Activated CD4-positive, CD25-positive, alpha-beta regulatory T cell treated with anti-CD3 and anti-CD28 coated beads, Interleukin-2, amount 50 U/mL, for 16 hours (primary cell): ENCODE data around the gene RNPS1.
"Not testable (repeated sequence)": the region's sequence is repeated elsewhere in the genome, so short reads cannot be mapped to it uniquely, and the experiment has no call there.

Source experiments
- DNase-seq: peaks from one replicate; pipeline ENCODE4 v3.0.0-alpha.2; 2020; ENCODE audit warnings: low read depth, low spot score

Gene RNPS1

GRCh38 chr16:2282866-2283555 lies 15.1 kb upstream of the RNPS1 start:
- DNase-seq, result no peak

GRCh38 chr16:2282262-2282661 lies 14.3 kb upstream of the RNPS1 start:
- DNase-seq, result no peak

GRCh38 chr16:2280981-2281542 lies 13.1 kb upstream of the RNPS1 start:
- DNase-seq, result no peak

GRCh38 chr16:2280461-2280860 lies 12.5 kb upstream of the RNPS1 start:
- DNase-seq, result no peak

- DNase-seq, result no peak
These were observed 11.3 kb upstream of the RNPS1 start for GRCh38 chr16:2278956-2279800.

GRCh38 chr16:2278272-2278608 lies 10.3 kb upstream of the RNPS1 start:
- no peak for DNase-seq

GRCh38 chr16:2277466-2278271 lies 9.7 kb upstream of the RNPS1 start:
- DNase-seq, result no peak

- no peak for DNase-seq
These were observed 8.7 kb upstream of the RNPS1 start for GRCh38 chr16:2276368-2277195.

GRCh38 chr16:2275476-2276367 lies 7.8 kb upstream of the RNPS1 start:
- no peak for DNase-seq

- no peak for DNase-seq
These were observed 6.0 kb upstream of the RNPS1 start for GRCh38 chr16:2273931-2274330.

GRCh38 chr16:2273484-2273883 lies 5.6 kb upstream of the RNPS1 start:
- no peak for DNase-seq

GRCh38 chr16:2271848-2272461 lies 4.0 kb upstream of the RNPS1 start:
- DNase-seq, result no peak

GRCh38 chr16:2270588-2271470 lies 2.9 kb upstream of the RNPS1 start:
- no peak for DNase-seq

- DNase-seq, result no peak
These were observed 2.1 kb upstream of the RNPS1 start for GRCh38 chr16:2270070-2270462.

GRCh38 chr16:2267505-2267912 lies 417 bp downstream of the RNPS1 start:
- not testable (repeated sequence) for DNase-seq

GRCh38 chr16:2266887-2267286 lies 1.0 kb downstream of the RNPS1 start:
- not testable (repeated sequence) for DNase-seq

- not testable (repeated sequence) for DNase-seq
These were observed 4.9 kb downstream of the RNPS1 start for GRCh38 chr16:2263026-2263425.

- DNase-seq, result no peak
These were observed 7.7 kb downstream of the RNPS1 start for GRCh38 chr16:2260250-2260649.

- DNase-seq, result not testable (repeated sequence)
These were observed 9.4 kb downstream of the RNPS1 start for GRCh38 chr16:2258530-2258929.
